Articular chondrocyte of knee joint (primary cell): Measurements from ENCODE around the gene IL36G. TPM values are rescaled to one million over a fixed set of nuclear protein-coding genes. Genes with fewer than 3 reads are reported as not detected.

Experiments
- small RNA-seq: library from RNA; depleted of rRNA; stranded (forward); fragments of <200 nt; gene quantifications from one replicate; pipeline ENCODE3, GENCODE V24; 2012
- total RNA-seq: library from RNA; depleted of rRNA; stranded (reverse); fragments of >200 nt; gene quantifications from 2 replicates; pipeline ENCODE4 v1.2.3, GENCODE V29; 2012

IL36G gene
- not detected in 2 replicates for total RNA-seq

DNA sequence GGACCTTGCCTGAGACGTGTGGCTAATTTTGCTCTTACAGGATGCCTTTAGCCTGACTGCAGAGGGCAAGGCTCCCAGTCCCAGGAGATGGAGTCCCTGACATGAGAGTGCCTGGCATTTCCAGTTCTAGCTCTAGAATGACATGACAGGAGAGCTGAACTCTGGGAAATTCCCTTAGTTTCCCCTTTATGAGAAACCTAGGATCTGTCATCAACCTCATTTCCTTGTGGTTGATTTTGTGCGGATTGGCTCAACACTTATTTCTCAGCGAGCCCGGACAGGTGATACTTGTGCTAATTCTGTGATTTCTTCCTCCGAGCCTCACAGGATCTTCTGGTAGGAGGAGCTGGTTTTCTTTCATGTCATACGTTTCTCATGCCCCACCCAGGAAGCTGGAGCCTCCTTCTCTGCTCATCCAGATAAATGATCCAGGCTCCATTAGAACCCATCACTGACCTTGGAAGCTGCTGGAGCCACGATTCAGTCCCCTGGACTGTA lies at the start of gene IL36G:
Gene IL36G (plus strand): TSS at position 448 of the 498 bp plus-strand sequence. CDS start 633 bp downstream, outside the sequence.

GRCh38 chr2:113005030-113005509 lies 27.3 kb downstream of the IL36G start, which contains the start of gene IL36A:
IL36A (plus strand) TSS chr2:113005459; CDS start chr2:113005872, 413 bp downstream.

Small RNA genes within 50 kb of the gene (small RNA-seq; reads per million reads assigned to genes)
- not detected for gene HMGN2P23

Other genes with a start within 250 kb of the IL36G start
- gene CKAP2L, start 213.4 kb upstream of the IL36G start, total RNA-seq = 7.1 and 13.5 TPM in 2 replicates
- not detected in 2 replicates for gene IL1A, start 193.5 kb upstream of the IL36G start, total RNA-seq
- 0.11 TPM in 1 of 2 replicates, not detected in the other for gene IL1B, start 141.2 kb upstream of the IL36G start, total RNA-seq
- gene IL37, start 66.8 kb upstream of the IL36G start, total RNA-seq = not detected in 2 replicates
- gene IL36A, start 27.5 kb downstream of the IL36G start, total RNA-seq = not detected in 2 replicates
- gene IL36B, start 74.9 kb downstream of the IL36G start, total RNA-seq = not detected in 2 replicates
- not detected in 2 replicates for gene IL36RN, start 81.2 kb downstream of the IL36G start, total RNA-seq
- not detected in 2 replicates for gene IL1F10, start 90.0 kb downstream of the IL36G start, total RNA-seq
- gene IL1RN, start 149.6 kb downstream of the IL36G start, total RNA-seq = not detected in 2 replicates
- 4.2 and 5.1 TPM in 2 replicates for gene PSD4, start 196.0 kb downstream of the IL36G start, total RNA-seq